Neural progenitor cell (in vitro differentiated cells): Measurements from ENCODE around the gene KRTAP10-3.

Source experiments
- CTCF ChIP-seq: fragments of 200-600 bp; sonication (generic); IDR thresholded peaks from 2 replicates; pipeline ENCODE4 v1.5.1; 2017; ENCODE audit warnings: antibody characterized with exemption, mild to moderate bottlenecking
- EZH2 ChIP-seq: fragments of 200-600 bp; sonication (generic); IDR thresholded peaks from 2 replicates; pipeline ENCODE4 v1.6.1; 2017; ENCODE audit warnings: antibody characterized with exemption, mild to moderate bottlenecking, moderate library complexity
- EZH2phosphoT487 ChIP-seq: fragments of 200-600 bp; sonication (generic); IDR thresholded peaks from 2 replicates; pipeline ENCODE4 v1.6.1; 2017; ENCODE audit warnings: antibody characterized with exemption

- TF ChIP-seq CTCF (no peak), EZH2phosphoT487 (no peak), EZH2 (no peak)
Measured at GRCh38 chr21:44558695-44559094, at the start of gene KRTAP10-3.
